GM19324 (cell line): ENCODE measurements around the gene PLCB4.

Experiments
- ATAC-seq: cut with Tn5 transposase; IDR thresholded peaks from one replicate; pipeline ENCODE4 v1.9.1; 2021; ENCODE audit warnings: mild to moderate bottlenecking, moderate library complexity; ENCODE audit not compliant: unreplicated experiment, low FRiP score

PLCB4 gene

GRCh38 chr20:9344083-9344920, 275.4 kb downstream of the PLCB4 start:
- no peak for ATAC-seq

- ATAC-seq: no peak
These were observed 279.4 kb downstream of the PLCB4 start for GRCh38 chr20:9348316-9348715.

DNA sequence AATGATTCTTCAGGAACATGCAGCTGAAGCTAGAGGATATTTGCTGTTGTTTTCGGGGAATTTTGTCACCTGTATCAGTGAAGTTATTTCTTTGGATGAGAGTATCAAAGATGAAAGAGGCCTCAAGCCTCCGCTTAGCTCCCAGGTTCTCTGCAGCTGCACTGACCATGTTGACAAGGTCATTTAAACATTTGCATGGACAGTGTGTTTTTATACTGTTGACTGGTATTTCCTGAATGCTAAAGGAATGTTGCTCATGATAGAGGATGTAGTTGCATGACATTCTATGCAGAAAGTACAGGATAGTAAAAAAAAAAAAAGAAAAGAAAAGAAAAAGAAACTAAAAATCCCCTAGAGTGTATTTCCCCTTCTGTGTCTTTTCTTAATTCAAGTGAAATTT, 279.9 kb downstream of the PLCB4 start:
- ATAC-seq: no peak

DNA sequence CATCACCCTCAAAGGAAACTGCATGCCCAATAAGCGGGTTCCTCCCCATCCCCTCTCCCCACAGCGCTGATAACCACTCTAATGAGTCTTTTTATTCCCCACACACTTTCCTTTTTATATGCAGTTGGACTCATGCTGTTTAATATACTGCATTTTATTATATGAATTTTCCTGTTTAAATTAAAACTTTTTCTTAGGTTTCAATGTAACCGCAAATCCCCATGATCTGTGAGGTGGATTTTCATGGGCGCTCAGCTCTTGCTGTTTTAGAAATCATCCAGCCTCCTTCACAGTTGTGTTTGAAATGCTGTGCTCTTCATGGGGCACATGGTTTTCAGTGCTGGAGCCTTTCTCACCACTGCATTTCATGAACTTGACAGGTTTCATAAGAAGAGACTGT, 280.4 kb downstream of the PLCB4 start:
- ATAC-seq: no peak

GRCh38 chr20:9352739-9353138, 283.9 kb downstream of the PLCB4 start:
- ATAC-seq: no peak

- ATAC-seq: no peak
These were observed 284.5 kb downstream of the PLCB4 start for GRCh38 chr20:9353180-9353915.

- no peak for ATAC-seq
These were observed 285.0 kb downstream of the PLCB4 start for GRCh38 chr20:9353916-9354276.

DNA sequence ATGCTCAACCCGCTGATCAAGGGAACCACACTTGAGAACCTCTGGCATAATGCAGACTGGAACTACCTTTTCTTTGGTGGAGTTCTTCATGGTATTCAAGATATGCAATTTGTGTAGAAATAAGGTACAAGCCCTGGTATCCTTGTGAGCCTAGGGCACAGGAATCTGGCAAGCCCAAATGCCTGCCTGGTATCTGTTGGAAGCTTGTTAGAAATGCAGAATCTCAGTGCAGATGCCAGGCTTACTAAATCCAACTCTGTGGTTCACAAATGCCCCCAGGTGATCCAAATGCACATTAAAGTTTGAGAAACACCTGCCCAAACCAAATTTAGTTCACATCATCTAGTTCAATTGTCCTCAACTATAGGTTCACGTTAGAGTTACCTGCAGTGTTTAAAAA, 285.7 kb downstream of the PLCB4 start:
- ATAC-seq: no peak

- ATAC-seq: no peak
These were observed 289.1 kb downstream of the PLCB4 start for GRCh38 chr20:9358001-9358400.

- no peak for ATAC-seq
These were observed 290.8 kb downstream of the PLCB4 start for GRCh38 chr20:9359561-9360308.

GRCh38 chr20:9360431-9360830, 291.5 kb downstream of the PLCB4 start:
- no peak for ATAC-seq

DNA sequence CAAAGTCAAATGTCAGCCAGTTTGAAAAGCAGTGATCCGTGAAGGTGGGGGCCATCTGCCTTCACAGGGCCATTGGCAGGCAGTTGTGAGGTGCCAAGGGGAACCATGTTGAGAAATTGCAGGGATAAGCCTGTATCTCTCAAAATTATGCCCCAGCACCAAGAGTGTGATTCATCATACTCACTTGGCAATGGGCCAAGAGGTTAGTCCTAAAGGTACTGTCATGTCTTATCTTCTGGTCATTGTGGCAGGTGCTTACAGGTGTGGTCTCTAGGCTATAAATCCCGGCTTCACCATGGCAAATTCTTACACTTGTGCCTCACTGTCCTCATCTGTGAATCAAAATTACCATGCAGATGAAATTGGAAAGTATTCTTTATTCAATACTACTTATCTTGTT, 294.8 kb downstream of the PLCB4 start:
- ATAC-seq: no peak

- no peak for ATAC-seq
These were observed 298.4 kb downstream of the PLCB4 start for GRCh38 chr20:9367328-9367727.

DNA sequence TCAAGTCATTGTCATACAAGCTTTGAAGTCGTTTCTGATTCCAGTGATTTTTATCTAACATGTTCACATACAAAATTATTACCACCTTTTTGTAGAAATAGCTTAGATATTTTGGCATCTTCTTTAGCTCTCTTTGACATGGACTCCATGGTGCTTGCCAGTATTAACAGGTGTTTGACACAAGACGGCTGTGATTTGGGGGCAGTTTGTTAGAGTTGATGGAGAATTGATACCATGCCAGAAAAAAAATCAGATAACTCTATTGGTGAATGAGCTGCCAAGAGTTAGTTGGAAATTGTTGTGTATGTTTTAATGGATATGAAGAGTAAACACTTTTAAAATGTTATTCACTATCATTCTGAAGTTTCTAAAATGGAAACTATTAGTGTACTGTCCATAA, 298.9 kb downstream of the PLCB4 start:
- ATAC-seq: no peak

DNA sequence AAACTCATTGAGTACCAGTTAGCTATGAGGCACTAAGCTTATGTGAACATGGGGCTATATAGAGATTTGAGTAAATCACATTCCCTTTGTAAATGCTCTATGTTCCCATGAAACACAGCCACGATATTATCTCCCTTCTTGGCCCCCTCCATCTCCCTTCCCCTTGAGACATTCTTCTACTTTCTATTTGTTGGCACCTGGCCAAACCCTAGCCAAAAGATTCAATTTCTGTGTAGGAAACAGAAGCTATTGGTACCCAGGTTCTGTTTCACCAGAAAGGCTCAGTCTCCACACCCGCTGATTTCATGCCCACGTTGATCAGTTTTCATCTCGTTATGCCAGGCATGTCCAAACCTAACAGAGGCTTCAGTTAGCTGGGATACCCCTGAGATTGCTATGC, 300.0 kb downstream of the PLCB4 start:
- no peak for ATAC-seq

GRCh38 chr20:9369557-9369956, 300.7 kb downstream of the PLCB4 start:
- no peak for ATAC-seq

DNA sequence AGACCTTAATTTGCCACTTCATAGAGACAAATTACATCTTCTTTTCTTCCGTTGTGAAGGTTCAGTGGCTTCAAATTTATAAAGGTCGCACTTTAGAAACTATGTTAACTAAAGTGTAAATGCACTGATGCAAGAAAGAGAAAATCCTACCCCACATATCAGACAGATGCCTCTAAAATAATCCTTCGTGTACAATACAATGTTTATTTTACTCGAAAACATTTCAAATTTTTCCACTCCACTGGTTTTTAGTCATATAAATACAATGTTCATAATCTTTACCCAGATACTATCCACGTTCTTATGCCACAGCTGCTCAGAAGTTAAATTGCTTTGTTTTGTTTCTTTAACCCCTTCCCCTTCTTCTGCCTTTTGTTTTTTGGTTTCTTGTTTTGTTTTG, 305.2 kb downstream of the PLCB4 start:
- ATAC-seq: no peak

DNA sequence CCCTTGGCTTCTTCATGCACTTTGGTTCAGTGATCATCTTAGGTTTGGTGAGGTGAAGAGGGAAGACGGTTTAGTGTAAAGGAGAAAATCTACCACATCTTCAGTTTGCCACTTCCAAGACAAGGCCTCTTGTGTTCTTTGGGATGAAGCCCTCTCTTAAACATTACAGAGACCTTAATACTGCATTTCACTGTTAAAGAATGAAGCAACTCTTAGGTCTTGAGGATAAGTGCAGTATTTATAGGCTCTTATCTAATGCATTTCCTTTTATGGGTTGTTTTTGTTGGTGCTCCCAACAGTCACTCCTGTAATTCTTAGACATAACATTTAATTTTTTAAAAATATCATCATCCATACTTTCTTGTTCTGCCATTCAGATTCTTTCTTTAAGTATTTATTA, 305.6 kb downstream of the PLCB4 start:
- no peak for ATAC-seq

GRCh38 chr20:9375221-9375681, 306.4 kb downstream of the PLCB4 start:
- ATAC-seq: no peak

- ATAC-seq: no peak
These were observed 308.1 kb downstream of the PLCB4 start for GRCh38 chr20:9377007-9377406.
